Stimulated activated CD4-positive, alpha-beta T cell treated with anti-CD3 and anti-CD28 coated beads, Interleukin-1b, Interleukin-23, amount 100 ng/mL, for 24 hours (primary cell): ENCODE results near the gene PTGDS.

Experiments
- DNase-seq, 4 experiments: peaks; one replicate each; pipeline ENCODE4 v3.0.0-alpha.2; 2020; ENCODE audit warnings: low read depth in 4 of 4, low spot score in 1 of 4

Gene PTGDS

GRCh38 chr9:137021568-137021978 is 44.3 kb downstream of the PTGDS start:
- no peak for DNase-seq

- peak; percentile 49 to 81 (median 58) for DNase-seq
Observed at GRCh38 chr9:137021979-137022661, 44.8 kb downstream of the PTGDS start.

GRCh38 chr9:137022662-137023008 is 45.3 kb downstream of the PTGDS start:
- no peak for DNase-seq

GRCh38 chr9:137023157-137023556 is 45.9 kb downstream of the PTGDS start:
- DNase-seq = no peak

GRCh38 chr9:137023583-137023991 is 46.3 kb downstream of the PTGDS start:
- DNase-seq = no peak

- no peak for DNase-seq
Observed at GRCh38 chr9:137025517-137025966, 48.2 kb downstream of the PTGDS start.

GRCh38 chr9:137026384-137026783 is 49.1 kb downstream of the PTGDS start:
- DNase-seq = no peak

GRCh38 chr9:137026828-137027227 is 49.5 kb downstream of the PTGDS start:
- no peak for DNase-seq

- DNase-seq = no peak
Observed at GRCh38 chr9:137027369-137028262, 50.3 kb downstream of the PTGDS start, which contains the start of gene ABCA2. Gene ABCA2 (minus strand): TSS chr9:137028237. CDS start chr9:137028140, 97 bp downstream.

- peak in 2 of 4 experiments; percentile 44 to 54 for DNase-seq
Observed at GRCh38 chr9:137028263-137029057, 51.2 kb downstream of the PTGDS start.

- DNase-seq = peak; percentile 55 to 68 (median 62)
Observed at GRCh38 chr9:137029058-137029936, 52.0 kb downstream of the PTGDS start.

GRCh38 chr9:137030006-137030405 is 52.7 kb downstream of the PTGDS start:
- DNase-seq = no peak

GRCh38 chr9:137030538-137031527 is 53.5 kb downstream of the PTGDS start:
- DNase-seq = peak in 1 of 4 experiments; percentile 33
